Lung (tissue), 12 donors: Measurements from ENCODE around the gene HES3. TPM values are rescaled to one million over a fixed set of nuclear protein-coding genes. Genes with fewer than 3 reads are reported as not detected.

Experiments used
- ATAC-seq: fragments of 200-7000 bp; cut with Tn5 transposase; one replicate; pipeline ENCODE4 v1.9.1; 2020; ENCODE audit warnings: moderate number of reproducible peaks; ENCODE audit not compliant: insufficient read depth, low FRiP score
- DNase-seq, 3 donors: peaks; one replicate each; pipeline ENCODE4 v3.0.0-alpha.2; 2013 to 2017
- H3K27ac ChIP-seq, 2 donors: one replicate each; pipeline ENCODE4 v1.5.1; 2013; ENCODE audit warnings: mild to moderate bottlenecking in 2 of 2, moderate library complexity in 2 of 2, control low read depth in 1 of 2, inconsistent platforms in 1 of 2, low read depth in 1 of 2, low read length in 1 of 2
- H3K27me3 ChIP-seq, 3 donors: one replicate each; pipeline ENCODE4 v1.5.1; 2013; ENCODE audit warnings: low read length in 2 of 3; ENCODE audit not compliant: control insufficient read depth in 3 of 3, insufficient read depth in 3 of 3
- H3K36me3 ChIP-seq, 4 donors: one replicate each; pipeline ENCODE4 v1.5.1; 2013; ENCODE audit warnings: low read length in 4 of 4, mild to moderate bottlenecking in 1 of 4, moderate library complexity in 1 of 4; ENCODE audit not compliant: control insufficient read depth in 4 of 4, insufficient read depth in 4 of 4
- H3K4me1 ChIP-seq, 5 donors: one replicate each; pipeline ENCODE4 v1.5.1; 2013; ENCODE audit warnings: low read length in 5 of 5, mild to moderate bottlenecking in 2 of 5, moderate library complexity in 1 of 5; ENCODE audit not compliant: control insufficient read depth in 5 of 5, insufficient read depth in 5 of 5
- H3K4me3 ChIP-seq: one replicate; pipeline ENCODE4 v1.5.1; 2013; ENCODE audit warnings: mild to moderate bottlenecking, control low read depth, moderate library complexity
- H3K9ac ChIP-seq, 2 donors: one replicate each; pipeline ENCODE4 v1.5.1; 2013; ENCODE audit warnings: low read length in 2 of 2, control low read depth in 1 of 2; ENCODE audit not compliant: insufficient read depth in 1 of 2
- H3K9me3 ChIP-seq, 4 donors: one replicate each; pipeline ENCODE4 v1.5.1; 2013; ENCODE audit warnings: low read length in 3 of 4, mild to moderate bottlenecking in 1 of 4, moderate library complexity in 1 of 4; ENCODE audit not compliant: control insufficient read depth in 4 of 4, insufficient read depth in 3 of 4
- WGBS, 2 donors: extraction: QIAGEN DNeasy Blood & Tissue Kit; methylation state at CpG; one replicate each; pipeline ENCODE4 v1.1.7; 2013; 5-methylcytosine and 5-hydroxymethylcytosine counted together
- polyA plus RNA-seq, 2 donors: library from polyadenylated mRNA; stranded (reverse); fragments of 200-250 nt; gene quantifications; one replicate each; pipeline ENCODE4 v1.2.1, GENCODE V29; 2013
- total RNA-seq, 2 donors: library from RNA; depleted of rRNA in 1 of 2; stranded (reverse); fragments of >200 nt in 1 of 2; gene quantifications; one replicate each; pipeline ENCODE4 v1.2.1, GENCODE V29; 2014 to 2021
- TF ChIP-seq, protein P1 (sequence below): IDR thresholded peaks from 2 replicates; pipeline ENCODE4 v1.5.1; 2012; ENCODE audit warnings: mild to moderate bottlenecking; ENCODE audit errors: control extremely low read depth, extremely low read depth
- donor health status: control.
- donor health status: control.
- donor health status: Bipolar disorder and iron deficiency.
- donor health status: healthy.
- donor health status: DM: yes; HTN: yes; CAD: no.

HES3 gene
- total and polyA plus RNA-seq, 4 donors: not detected

DNA sequence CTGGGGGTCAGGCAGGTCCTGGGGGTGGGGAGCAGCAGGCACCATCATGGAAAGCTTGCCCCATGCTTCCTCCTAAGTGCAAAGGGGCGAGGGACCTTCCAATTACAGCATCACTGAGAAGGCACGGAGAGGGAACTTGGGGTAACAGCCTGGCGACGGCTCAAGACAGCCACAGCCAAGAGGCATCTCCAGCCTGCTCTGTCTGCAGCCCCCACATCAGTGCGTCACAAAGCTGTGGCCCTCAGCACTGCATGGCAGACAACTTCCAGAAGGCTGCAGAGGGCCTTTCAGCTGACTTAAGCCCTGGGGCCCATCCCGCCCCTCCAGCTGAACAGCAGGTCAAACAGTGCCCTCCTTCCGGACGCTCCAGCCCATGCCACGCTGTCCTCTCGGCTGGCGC is 30.1 kb downstream of the HES3 start:
- no peak overlapping the region for H3K27ac ChIP-seq
- no peaks in the 10 kb centered on the region for H3K27me3 ChIP-seq
- no peak for DNase-seq
- H3K4me3 ChIP-seq: no peak overlapping the region
- no peak overlapping the region for H3K9ac ChIP-seq
- TF ChIP-seq, protein P1, sequence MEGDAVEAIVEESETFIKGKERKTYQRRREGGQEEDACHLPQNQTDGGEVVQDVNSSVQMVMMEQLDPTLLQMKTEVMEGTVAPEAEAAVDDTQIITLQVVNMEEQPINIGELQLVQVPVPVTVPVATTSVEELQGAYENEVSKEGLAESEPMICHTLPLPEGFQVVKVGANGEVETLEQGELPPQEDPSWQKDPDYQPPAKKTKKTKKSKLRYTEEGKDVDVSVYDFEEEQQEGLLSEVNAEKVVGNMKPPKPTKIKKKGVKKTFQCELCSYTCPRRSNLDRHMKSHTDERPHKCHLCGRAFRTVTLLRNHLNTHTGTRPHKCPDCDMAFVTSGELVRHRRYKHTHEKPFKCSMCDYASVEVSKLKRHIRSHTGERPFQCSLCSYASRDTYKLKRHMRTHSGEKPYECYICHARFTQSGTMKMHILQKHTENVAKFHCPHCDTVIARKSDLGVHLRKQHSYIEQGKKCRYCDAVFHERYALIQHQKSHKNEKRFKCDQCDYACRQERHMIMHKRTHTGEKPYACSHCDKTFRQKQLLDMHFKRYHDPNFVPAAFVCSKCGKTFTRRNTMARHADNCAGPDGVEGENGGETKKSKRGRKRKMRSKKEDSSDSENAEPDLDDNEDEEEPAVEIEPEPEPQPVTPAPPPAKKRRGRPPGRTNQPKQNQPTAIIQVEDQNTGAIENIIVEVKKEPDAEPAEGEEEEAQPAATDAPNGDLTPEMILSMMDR: no peak
- peaks cover 0 to 47% (median 18%) of the 10 kb centered on the region in 5 donors for H3K4me1 ChIP-seq
- H3K36me3 ChIP-seq: no peaks in the 10 kb centered on the region
- no peak for ATAC-seq
- WGBS, 2 donors: 93 to 94% methylated on average over 11 of the region's 11 CpGs
- H3K9me3 ChIP-seq: peaks cover 0 to 2% (median 0%) of the 10 kb centered on the region in 4 donors

DNA sequence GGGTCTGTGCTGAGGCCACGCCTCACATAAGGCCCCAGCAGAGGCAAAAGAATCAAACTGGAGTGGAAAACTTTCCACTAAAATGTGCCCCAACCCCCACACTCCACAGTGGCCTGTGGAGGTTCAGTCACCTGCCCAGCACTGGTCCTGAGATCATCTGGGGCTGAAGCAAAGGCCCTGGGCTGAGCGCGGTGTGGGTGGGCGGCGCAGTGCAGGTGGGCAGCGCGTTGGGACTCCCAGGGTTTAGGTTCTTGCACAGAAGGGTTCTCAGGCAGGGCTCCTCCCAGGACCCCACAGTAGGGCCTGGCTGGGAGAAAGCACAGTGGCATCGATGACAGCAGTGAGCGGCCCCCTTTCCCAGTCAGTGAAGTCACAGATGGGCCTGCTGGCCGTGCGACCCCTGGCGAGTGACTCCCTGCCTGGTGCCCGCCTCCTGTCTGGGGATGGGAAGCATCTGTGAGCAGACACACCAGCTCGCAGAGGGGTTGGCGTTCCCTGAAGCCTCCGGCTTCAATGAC is 30.7 kb downstream of the HES3 start:
- ATAC-seq: no peak
- DNase-seq: no peak
- no peaks in the 10 kb centered on the region for H3K36me3 ChIP-seq
- H3K27me3 ChIP-seq: no peaks in the 10 kb centered on the region
- no peak overlapping the region for H3K9ac ChIP-seq
- H3K4me3 ChIP-seq: no peak overlapping the region
- TF ChIP-seq, protein P1: no peak
- H3K27ac ChIP-seq: no peak overlapping the region
- peaks cover 0 to 43% (median 18%) of the 10 kb centered on the region in 5 donors for H3K4me1 ChIP-seq
- peaks cover 0 to 2% (median 0%) of the 10 kb centered on the region in 4 donors for H3K9me3 ChIP-seq
- 92 to 95% methylated on average over 16 of the region's 16 CpGs for WGBS, 2 donors

DNA sequence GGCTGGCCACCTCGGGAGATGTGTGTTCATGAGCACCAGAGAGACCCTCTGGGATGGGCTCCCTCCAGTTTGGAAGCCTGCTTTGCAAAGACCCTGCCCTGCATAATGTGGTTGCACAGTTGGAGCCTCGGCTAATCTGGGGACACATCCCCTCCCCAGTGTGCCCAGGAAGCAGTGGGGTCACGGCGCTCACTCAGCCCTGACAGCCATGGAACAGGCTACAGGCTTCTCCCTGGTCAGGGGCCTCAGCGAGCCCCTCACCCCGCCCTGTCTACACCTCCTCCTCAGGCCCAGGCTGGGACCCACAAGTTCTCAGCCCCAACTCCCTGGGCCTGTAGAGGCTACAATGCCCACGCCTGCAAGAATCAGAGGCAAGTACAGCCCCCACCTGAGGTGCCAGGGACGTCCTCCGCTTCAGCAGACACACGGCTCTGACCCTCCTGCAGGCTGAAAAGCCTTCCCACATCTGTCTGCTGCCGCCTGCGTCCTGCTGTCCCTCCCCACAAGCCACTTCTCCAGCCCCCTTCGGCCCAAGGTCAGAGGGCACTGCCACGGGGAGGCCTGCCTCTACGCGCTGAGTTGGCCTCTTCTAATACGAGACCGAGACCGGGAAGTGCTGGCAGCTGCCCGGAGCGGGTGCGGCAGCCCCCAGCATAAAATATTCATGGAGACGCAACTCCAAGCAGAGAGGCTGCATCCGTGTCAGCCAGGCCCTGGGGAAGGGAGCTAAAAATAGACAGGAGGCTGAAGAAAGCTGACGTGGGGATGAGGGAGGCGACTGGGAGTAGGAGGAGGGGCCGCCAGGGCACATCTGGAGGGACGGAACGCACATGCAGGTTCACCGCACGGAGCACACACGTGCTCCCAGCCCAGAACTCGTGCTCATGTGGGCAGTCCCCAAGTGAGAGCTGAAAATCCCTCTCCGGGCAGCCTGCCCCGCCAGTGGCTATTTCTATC is 32.1 kb downstream of the HES3 start:
- DNase-seq: peak; percentile 78 to 89 (median 84)
- TF ChIP-seq, protein P1: no peak
- no peaks in the 10 kb centered on the region for H3K27me3 ChIP-seq
- ATAC-seq: no peak
- peak overlapping the region in 1 of 2 donors; percentile 39 for H3K9ac ChIP-seq
- H3K4me1 ChIP-seq: peaks cover 0 to 28% (median 4%) of the 10 kb centered on the region in 5 donors
- H3K27ac ChIP-seq: peak overlapping the region; percentile 38 to 68
- WGBS, 2 donors: 74 to 81% methylated on average over 35 of the region's 35 CpGs
- H3K36me3 ChIP-seq: peaks cover 0 to 2% (median 0%) of the 10 kb centered on the region in 4 donors
- no peak overlapping the region for H3K4me3 ChIP-seq
- peaks cover 0 to 2% (median 0%) of the 10 kb centered on the region in 4 donors for H3K9me3 ChIP-seq
